CD4-positive, alpha-beta T cell (primary cell): ENCODE results near the gene SRBD1. TPM values are rescaled to one million over a fixed set of nuclear protein-coding genes. Genes with fewer than 3 reads are reported as not detected.

Experiments used
- ATAC-seq: fragments of 200-7000 bp; cut with Tn5 transposase; one replicate; pipeline ENCODE4 v1.10.0; 2022; ENCODE audit warnings: mild to moderate bottlenecking; ENCODE audit not compliant: poor library complexity
- CTCF ChIA-PET: fragments of 350-600 bp; sonication (Branson Sonifier 250); formaldehyde crosslinking; loops from one replicate; lab custom pipeline; 2021; ENCODE audit warnings: antibody characterized with exemption, inconsistent platforms; lab: Charles Lee
- POLR2A ChIA-PET: fragments of 350-600 bp; sonication (Branson Sonifier 250); formaldehyde crosslinking; loops from one replicate; lab custom pipeline; 2021; ENCODE audit warnings: antibody characterized with exemption, inconsistent platforms; lab: Charles Lee
- DNase-seq, 14 experiments: peaks; one replicate each; pipeline ENCODE4 v3.0.0-alpha.2; 2013 to 2020; ENCODE audit warnings: mixed read lengths in 2 of 14
- H3K27ac ChIP-seq, 2 donors: one replicate each; pipeline versions ENCODE4 v1.5.1 to v1.7.0; 2013; ENCODE audit warnings: low read length in 2 of 2, low read depth in 1 of 2, mild to moderate bottlenecking in 1 of 2
- H3K27me3 ChIP-seq, 2 experiments: 1 replicate in 1 of 2; 2 replicates in 1 of 2; pipeline versions ENCODE4 v1.6.1 to v1.7.0; 2013; ENCODE audit warnings: low read length in 2 of 2, control low read depth in 1 of 2, mild to moderate bottlenecking in 1 of 2, moderate library complexity in 1 of 2; ENCODE audit not compliant: insufficient read depth in 2 of 2, control insufficient read depth in 1 of 2
- H3K36me3 ChIP-seq: one replicate; pipeline ENCODE4 v1.6.1; 2013; ENCODE audit warnings: low read length, control low read depth; ENCODE audit not compliant: insufficient read depth
- H3K4me1 ChIP-seq: one replicate; pipeline ENCODE4 v1.6.1; 2013; ENCODE audit warnings: low read length, control low read depth; ENCODE audit not compliant: insufficient read depth
- H3K4me3 ChIP-seq: one replicate; pipeline ENCODE4 v1.5.1; 2013; ENCODE audit warnings: mild to moderate bottlenecking, low read length, moderate library complexity
- H3K9me3 ChIP-seq, 2 experiments: 1 replicate in 1 of 2; 2 replicates in 1 of 2; pipeline versions ENCODE4 v1.6.1 to v1.7.0; 2013; ENCODE audit warnings: low read length in 2 of 2, mild to moderate bottlenecking in 2 of 2, control low read depth in 1 of 2, moderate library complexity in 1 of 2; ENCODE audit not compliant: control insufficient read depth in 1 of 2, insufficient read depth in 1 of 2
- H3K27ac Mint-ChIP-seq: one replicate; pipeline ENCODE4 v1.8.0; 2020; ENCODE audit warnings: mixed read lengths
- H3K27me3 Mint-ChIP-seq: one replicate; pipeline ENCODE4 v1.8.0; 2021; ENCODE audit warnings: mixed read lengths
- H3K36me3 Mint-ChIP-seq: one replicate; pipeline ENCODE4 v1.8.0; 2021; ENCODE audit warnings: low read depth, mixed read lengths
- H3K4me1 Mint-ChIP-seq: one replicate; pipeline ENCODE4 v1.8.0; 2021; ENCODE audit warnings: low read depth, mixed read lengths
- H3K4me3 Mint-ChIP-seq: one replicate; pipeline ENCODE4 v1.8.0; 2020; ENCODE audit warnings: mild to moderate bottlenecking, mixed read lengths
- H3K9me3 Mint-ChIP-seq: one replicate; pipeline ENCODE4 v1.8.0; 2020; ENCODE audit warnings: mixed read lengths
- CTCF ChIP-seq: fragments of 200-600 bp; IDR thresholded peaks from one replicate; pipeline ENCODE4 v1.8.0; 2022; ENCODE audit warnings: antibody characterized with exemption, mild to moderate bottlenecking
- intact Hi-C, 2 experiments: fragments of 100-400 bp; cut with DNase I in 1 of 2; cut with micrococcal nuclease in 1 of 2; formaldehyde crosslinking; loops; one replicate each; pipeline versions ENCODE4 v1.15.1 to v1.9.0; 2023 to 2025; cut with DNase I, micrococcal nuclease
- total RNA-seq, 174 experiments: library from RNA in 2 of 174; stranded (reverse) in 2 of 174; gene quantifications; one replicate each; pipeline ENCODE4 v1.2.3 and lab custom pipeline; 2021 to 2026

The SRBD1 gene
- total RNA-seq, 2 experiments from 2014 or later = 14.2 to 16.0 TPM

GRCh38 chr2:45352506-45352905 is 258.6 kb downstream of the SRBD1 start:
- POLR2A ChIA-PET = no interaction called here
- Histone ChIP-seq H3K27ac (no peak overlapping the region), H3K27me3 (no peaks in the 10 kb centered on the region), H3K4me1 (no peaks in the 10 kb centered on the region), H3K4me3 (no peak overlapping the region), H3K36me3 (no peaks in the 10 kb centered on the region), H3K9me3 (no peaks in the 10 kb centered on the region)
- ATAC-seq (no peak), DNase-seq (no peak)
- Mint-ChIP-seq H3K36me3 (no peaks in the 10 kb centered on the region), H3K4me1 (no peaks in the 10 kb centered on the region), H3K9me3 (no peaks in the 10 kb centered on the region), H3K27me3 (no peaks in the 10 kb centered on the region), H3K27ac (no peak overlapping the region), H3K4me3 (no peak overlapping the region)
- intact Hi-C loops = no loop called here
- no peak for TF ChIP-seq CTCF
- CTCF ChIA-PET = no interaction called here

- no peak overlapping the region for H3K4me3 Mint-ChIP-seq
- DNase-seq = no peak
- peaks cover 16% of the 10 kb centered on the region for H3K27me3 Mint-ChIP-seq
- POLR2A ChIA-PET = no interaction called here
- TF ChIP-seq CTCF = no peak
- Histone ChIP-seq H3K27me3 (no peaks in the 10 kb centered on the region), H3K4me1 (no peaks in the 10 kb centered on the region), H3K4me3 (no peak overlapping the region), H3K9me3 (peaks cover 0 to 5% of the 10 kb centered on the region in 2 experiments), H3K36me3 (no peaks in the 10 kb centered on the region), H3K27ac (no peak overlapping the region)
- no peak for ATAC-seq
- CTCF ChIA-PET = no interaction called here
- H3K27ac Mint-ChIP-seq = no peak overlapping the region
- H3K4me1 Mint-ChIP-seq = no peaks in the 10 kb centered on the region
- H3K36me3 Mint-ChIP-seq = no peaks in the 10 kb centered on the region
- intact Hi-C loops = no loop called here
- H3K9me3 Mint-ChIP-seq = no peaks in the 10 kb centered on the region
These were observed 265.5 kb downstream of the SRBD1 start for GRCh38 chr2:45345331-45346234.

- ChIA-PET CTCF (no interaction called here), POLR2A (no interaction called here)
- no peak for ATAC-seq
These were observed 266.6 kb downstream of the SRBD1 start for GRCh38 chr2:45344502-45344901.

More at GRCh38 chr2:45344502-45344901, 266.6 kb downstream of the SRBD1 start:
- H3K9me3 Mint-ChIP-seq = no peaks in the 10 kb centered on the region
- peaks cover 16% of the 10 kb centered on the region for H3K27me3 Mint-ChIP-seq
- H3K36me3 ChIP-seq = no peaks in the 10 kb centered on the region
- H3K27ac ChIP-seq = no peak overlapping the region
- H3K9me3 ChIP-seq = peaks cover 0 to 5% of the 10 kb centered on the region in 2 experiments
- H3K27ac Mint-ChIP-seq = no peak overlapping the region
- H3K27me3 ChIP-seq = no peaks in the 10 kb centered on the region
- H3K4me1 Mint-ChIP-seq = no peaks in the 10 kb centered on the region
- no peak for DNase-seq
- intact Hi-C loops = no loop called here
- no peak for TF ChIP-seq CTCF
- no peak overlapping the region for H3K4me3 Mint-ChIP-seq
- H3K4me1 ChIP-seq = no peaks in the 10 kb centered on the region
- no peaks in the 10 kb centered on the region for H3K36me3 Mint-ChIP-seq
- H3K4me3 ChIP-seq = no peak overlapping the region
